Osteocyte (in vitro differentiated cells): ENCODE data around the gene UBASH3A. TPM values are rescaled to one million over a fixed set of nuclear protein-coding genes. Genes with fewer than 3 reads are reported as not detected.

Experiments used
- DNase-seq: peaks from one replicate; pipeline ENCODE4 v3.0.0; 2021; ENCODE audit warnings: mixed read lengths; ENCODE audit not compliant: unreplicated experiment; ENCODE audit errors: extremely low spot score
- H3K27ac Mint-ChIP-seq: one replicate; pipeline ENCODE4 v1.8.0; 2021; ENCODE audit warnings: mild to moderate bottlenecking, mixed read lengths; ENCODE audit not compliant: unreplicated experiment
- H3K27me3 Mint-ChIP-seq: one replicate; pipeline ENCODE4 v1.8.0; 2021; ENCODE audit warnings: mixed read lengths; ENCODE audit not compliant: unreplicated experiment
- H3K36me3 Mint-ChIP-seq: one replicate; pipeline ENCODE4 v1.8.0; 2021; ENCODE audit warnings: mixed read lengths; ENCODE audit not compliant: unreplicated experiment
- H3K4me1 Mint-ChIP-seq: one replicate; pipeline ENCODE4 v1.8.0; 2021; ENCODE audit warnings: mixed read lengths; ENCODE audit not compliant: unreplicated experiment
- H3K4me3 Mint-ChIP-seq: one replicate; pipeline ENCODE4 v1.8.0; 2021; ENCODE audit warnings: mild to moderate bottlenecking, moderate library complexity, mixed read lengths; ENCODE audit not compliant: unreplicated experiment
- H3K9me3 Mint-ChIP-seq: one replicate; pipeline ENCODE4 v1.8.0; 2021; ENCODE audit warnings: mixed read lengths; ENCODE audit not compliant: unreplicated experiment
- CTCF ChIP-seq: fragments of 200-600 bp; sonication (generic); IDR thresholded peaks from 2 replicates; pipeline ENCODE4 v1.5.0; 2021; ENCODE audit warnings: antibody characterized with exemption, mild to moderate bottlenecking, moderate library complexity
- total RNA-seq: library from RNA; stranded (reverse); gene quantifications from 2 replicates; pipeline ENCODE4 v1.2.1, GENCODE V29; 2021

The UBASH3A gene
- total RNA-seq, 1 donor from 2014 or later = not detected

GRCh38 chr21:42471206-42471605 is 67.5 kb downstream of the UBASH3A start:
- no peak overlapping the region for H3K27ac Mint-ChIP-seq
- no peaks in the 10 kb centered on the region for H3K36me3 Mint-ChIP-seq
- peaks cover 14% of the 10 kb centered on the region for H3K4me1 Mint-ChIP-seq
- TF ChIP-seq CTCF = no peak
- no peak overlapping the region for H3K4me3 Mint-ChIP-seq
- H3K27me3 Mint-ChIP-seq = peaks cover 10% of the 10 kb centered on the region
- H3K9me3 Mint-ChIP-seq = no peaks in the 10 kb centered on the region
- DNase-seq = no peak

- no peak overlapping the region for H3K27ac Mint-ChIP-seq
- H3K4me1 Mint-ChIP-seq = peaks cover 14% of the 10 kb centered on the region
- TF ChIP-seq CTCF = no peak
- no peak for DNase-seq
- H3K4me3 Mint-ChIP-seq = no peak overlapping the region
- no peaks in the 10 kb centered on the region for H3K36me3 Mint-ChIP-seq
- H3K27me3 Mint-ChIP-seq = peaks cover 10% of the 10 kb centered on the region
- no peaks in the 10 kb centered on the region for H3K9me3 Mint-ChIP-seq
Observed at GRCh38 chr21:42471716-42472330, 68.1 kb downstream of the UBASH3A start.

- H3K4me3 Mint-ChIP-seq = no peak overlapping the region
- no peak for TF ChIP-seq CTCF
- no peak overlapping the region for H3K27ac Mint-ChIP-seq
Observed at GRCh38 chr21:42472521-42472920, 68.8 kb downstream of the UBASH3A start.

GRCh38 chr21:42473498-42474042 is 69.9 kb downstream of the UBASH3A start:
- TF ChIP-seq CTCF = no peak
- Mint-ChIP-seq H3K9me3 (no peaks in the 10 kb centered on the region), H3K4me1 (peaks cover 14% of the 10 kb centered on the region), H3K27ac (no peak overlapping the region), H3K27me3 (peaks cover 4% of the 10 kb centered on the region), H3K4me3 (no peak overlapping the region), H3K36me3 (no peaks in the 10 kb centered on the region)
- DNase-seq = peak; percentile 76

More at GRCh38 chr21:42472521-42472920, 68.8 kb downstream of the UBASH3A start:
- Mint-ChIP-seq H3K4me1 (peaks cover 14% of the 10 kb centered on the region), H3K27me3 (peaks cover 7% of the 10 kb centered on the region), H3K36me3 (no peaks in the 10 kb centered on the region), H3K9me3 (no peaks in the 10 kb centered on the region)
- DNase-seq = no peak

GRCh38 chr21:42474043-42474831 is 70.5 kb downstream of the UBASH3A start:
- no peak overlapping the region for H3K27ac Mint-ChIP-seq
- H3K4me1 Mint-ChIP-seq = peaks cover 14% of the 10 kb centered on the region
- TF ChIP-seq CTCF = no peak
- peaks cover 5% of the 10 kb centered on the region for H3K27me3 Mint-ChIP-seq
- H3K9me3 Mint-ChIP-seq = no peaks in the 10 kb centered on the region
- H3K36me3 Mint-ChIP-seq = no peaks in the 10 kb centered on the region
- peak; percentile 56 for DNase-seq
- no peak overlapping the region for H3K4me3 Mint-ChIP-seq
